Hematopoietic multipotent progenitor cell treated with erythropoietin and hydrocortisone succinate and interleukin-3 and kit ligand, for 17 days (in vitro differentiated cells): ENCODE data around the gene PDZK1IP1.
A peak's percentile ranks its signal among the peaks of the same experiment; 100 is the strongest.
"Not testable (repeated sequence)": the region's sequence is repeated elsewhere in the genome, so short reads cannot be mapped to it uniquely, and the experiment has no call there.

ENCODE experiments used
- DNase-seq: peaks from one replicate; pipeline ENCODE4 v3.0.0-alpha.2; 2015; ENCODE audit warnings: low spot score

PDZK1IP1 gene

GRCh38 chr1:47223921-47224675 lies 34.3 kb upstream of the PDZK1IP1 start:
- no peak for DNase-seq

- no peak for DNase-seq
Measured at GRCh38 chr1:47223174-47223920, 33.5 kb upstream of the PDZK1IP1 start.

DNA sequence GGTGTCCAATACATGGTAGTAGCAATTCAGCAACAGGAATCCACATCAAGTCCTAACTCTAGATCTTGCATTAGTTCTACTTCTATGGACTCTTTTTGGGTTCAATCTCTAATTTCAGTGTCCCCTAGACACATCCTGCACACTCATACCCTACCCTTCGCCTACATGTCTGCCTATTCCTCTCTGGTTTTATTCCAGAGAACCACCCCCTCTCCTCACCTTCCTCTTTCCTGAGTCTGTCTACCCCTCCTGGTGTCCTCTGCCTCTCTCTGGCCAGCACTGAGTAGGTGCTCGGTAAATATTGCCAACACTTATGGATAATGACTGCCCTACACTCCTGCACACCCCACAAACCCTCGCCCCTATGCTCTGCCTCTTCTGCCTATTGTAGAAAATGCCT lies 32.6 kb upstream of the PDZK1IP1 start:
- DNase-seq: no peak

DNA sequence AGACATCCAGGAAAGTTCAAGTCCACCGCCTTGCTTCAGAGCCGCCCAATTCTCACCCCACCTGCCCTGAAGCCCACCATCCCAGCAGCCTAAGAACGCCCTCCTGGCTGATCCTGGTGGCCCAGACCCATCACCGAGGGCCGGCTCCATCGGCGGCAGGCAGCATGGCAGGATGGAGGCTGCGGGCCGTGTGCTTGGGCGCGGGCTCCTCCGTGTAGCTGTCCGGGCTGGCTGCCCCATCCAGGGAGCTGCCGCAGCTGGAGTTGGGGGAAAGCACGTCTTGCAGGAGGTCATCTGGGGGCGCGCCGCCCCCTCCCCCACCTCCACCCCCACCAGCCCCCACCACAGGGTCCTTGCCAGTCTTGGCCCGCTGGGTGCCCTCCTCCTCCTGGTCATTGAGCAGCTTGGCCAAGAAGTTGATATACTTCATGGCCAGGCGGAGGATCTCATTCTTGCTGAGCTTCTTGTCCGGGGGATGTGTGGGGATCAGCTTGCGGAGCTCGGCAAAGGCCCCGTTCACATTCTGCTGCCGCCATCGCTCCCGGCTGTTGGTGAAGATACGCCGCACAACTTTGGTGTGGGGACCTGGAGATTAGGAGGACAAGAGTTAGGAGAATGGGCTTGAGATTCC lies 29.9 kb upstream of the PDZK1IP1 start:
- no peak for DNase-seq

DNA sequence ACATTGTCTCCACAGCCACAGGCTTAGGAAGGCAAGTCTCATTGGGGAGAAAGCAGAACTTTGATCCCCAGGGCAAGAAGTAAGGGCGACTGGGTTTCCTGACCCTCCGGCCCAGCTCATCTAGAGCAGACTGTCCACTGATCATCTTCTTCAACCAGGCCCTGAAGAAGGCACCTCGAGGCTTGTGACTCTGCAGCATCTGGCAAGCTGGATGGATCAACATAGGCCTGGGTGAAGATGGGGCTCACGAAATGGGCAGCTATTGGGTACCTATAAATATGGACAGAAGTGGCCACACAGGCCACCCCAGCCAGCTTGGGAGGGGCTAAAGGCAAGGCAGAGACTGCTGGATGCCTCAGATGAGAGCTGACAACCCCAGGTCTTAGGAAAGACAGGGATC lies 29.2 kb upstream of the PDZK1IP1 start:
- no peak for DNase-seq

DNA sequence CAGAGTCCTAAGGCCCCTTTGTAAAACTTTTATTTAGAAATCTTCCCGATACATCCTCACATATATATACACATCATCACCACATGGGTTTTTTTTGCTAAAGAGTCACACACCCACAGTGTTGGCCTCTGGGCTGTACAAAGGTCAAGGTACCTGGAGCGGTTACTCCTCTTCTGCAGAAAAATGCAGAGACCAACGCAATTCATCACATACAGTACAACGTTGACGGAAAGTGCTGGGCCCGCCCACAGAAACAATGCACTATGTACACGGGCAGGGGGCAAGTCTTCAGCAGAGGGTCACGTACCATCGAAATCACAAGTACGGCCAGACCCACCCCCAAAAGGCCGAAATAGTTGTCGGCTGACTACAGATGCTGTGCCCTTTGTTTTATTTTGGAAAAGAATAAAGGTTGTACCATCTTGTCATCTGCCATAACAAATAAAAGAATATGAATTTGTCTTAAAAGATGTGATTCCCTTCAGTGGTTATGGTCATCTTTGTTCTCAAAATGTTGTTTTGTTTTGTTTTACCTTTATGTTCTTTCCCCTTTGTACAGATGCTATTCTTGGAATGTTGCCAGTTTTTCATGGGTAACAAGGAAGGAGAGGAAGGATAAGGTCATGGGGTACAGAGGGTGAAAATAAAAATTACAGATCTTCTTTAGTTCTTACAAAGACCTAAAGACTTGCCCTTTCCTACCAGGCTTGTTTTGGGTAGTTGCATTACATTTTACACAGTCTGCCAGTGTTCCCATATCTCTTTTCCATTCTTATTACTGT lies 26.6 kb upstream of the PDZK1IP1 start:
- peak; percentile 53 for DNase-seq

- peak; percentile 48 for DNase-seq
Measured at GRCh38 chr1:47215713-47216112, 25.9 kb upstream of the PDZK1IP1 start.

DNA sequence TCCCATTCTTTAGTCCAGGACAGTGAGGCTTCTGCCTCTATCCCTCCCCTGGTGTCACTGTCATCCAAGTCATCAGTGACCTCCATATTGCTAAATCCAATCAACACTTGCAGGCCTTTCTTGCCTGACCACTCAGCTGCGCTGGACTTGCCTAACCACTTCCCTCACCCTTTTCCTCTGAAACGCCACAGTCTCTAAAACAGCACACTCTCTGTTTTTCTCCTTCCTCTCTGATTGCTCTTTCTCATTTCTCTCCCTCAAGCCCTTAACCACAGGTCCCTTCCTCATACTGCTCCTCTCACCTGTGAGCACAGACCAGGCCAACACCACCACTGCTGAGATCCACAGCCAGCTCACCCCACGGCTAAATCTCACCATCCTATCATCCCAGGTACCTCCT lies 24.7 kb upstream of the PDZK1IP1 start:
- peak; percentile 51 for DNase-seq

GRCh38 chr1:47213230-47213963 lies 23.6 kb upstream of the PDZK1IP1 start:
- DNase-seq: peak; percentile 74

DNA sequence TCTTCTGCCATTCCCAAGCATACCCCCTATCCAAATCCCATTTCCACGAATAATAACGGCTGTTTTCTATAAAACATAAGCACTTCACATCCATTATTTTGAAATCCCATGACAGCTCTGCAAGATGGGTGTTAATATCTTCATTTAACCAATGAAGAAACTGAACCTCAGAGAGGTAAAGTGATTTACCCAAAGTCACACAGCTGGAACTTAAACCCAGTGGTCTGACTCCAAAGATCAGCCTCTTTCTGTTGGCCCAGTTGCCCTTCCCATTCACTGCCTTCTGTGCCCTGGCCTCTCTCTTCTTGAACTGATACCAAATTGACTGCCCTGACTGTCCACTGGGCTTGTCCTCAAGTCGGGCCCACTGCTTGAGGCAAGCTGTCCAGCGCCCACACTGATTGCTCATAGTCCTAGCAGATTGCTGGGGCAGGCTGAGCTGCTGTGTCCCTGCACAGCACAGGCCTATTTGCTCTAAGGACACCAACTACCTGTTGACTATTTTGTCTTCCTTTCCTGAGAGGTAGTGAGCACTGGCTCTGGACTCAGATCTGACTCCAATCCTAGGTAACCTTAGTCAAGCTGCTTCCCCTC lies 22.9 kb upstream of the PDZK1IP1 start:
- no peak for DNase-seq

DNA sequence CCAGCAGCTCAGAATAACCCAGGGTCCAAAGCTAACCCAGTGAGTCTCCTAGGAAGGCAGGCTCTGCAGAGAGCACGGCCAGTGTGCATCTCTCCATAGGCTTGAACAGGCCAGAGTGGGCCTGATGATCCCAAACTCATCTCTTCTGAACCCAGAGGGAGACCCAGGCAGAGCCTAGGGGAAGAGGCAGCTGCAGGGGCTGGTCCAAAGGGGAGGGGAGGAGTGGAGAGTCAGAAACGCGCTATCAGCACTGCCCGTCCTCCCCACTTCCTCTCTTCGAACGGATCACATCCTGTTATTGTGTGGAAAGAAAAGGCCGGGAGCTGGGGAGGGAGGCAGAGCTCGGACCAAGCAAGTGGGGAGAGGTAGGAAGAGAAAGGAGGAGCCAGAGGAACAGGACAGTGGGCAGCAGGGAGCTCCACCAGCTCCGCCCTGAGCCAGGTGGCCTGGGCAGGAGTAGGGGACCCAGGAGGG lies 22.0 kb upstream of the PDZK1IP1 start:
- DNase-seq: no peak

GRCh38 chr1:47210666-47211065 lies 20.8 kb upstream of the PDZK1IP1 start:
- no peak for DNase-seq

GRCh38 chr1:47209725-47210325 lies 20.0 kb upstream of the PDZK1IP1 start:
- DNase-seq: no peak

- no peak for DNase-seq
Measured at GRCh38 chr1:47209091-47209490, 19.3 kb upstream of the PDZK1IP1 start.

GRCh38 chr1:47208374-47208850 lies 18.6 kb upstream of the PDZK1IP1 start:
- DNase-seq: no peak

DNA sequence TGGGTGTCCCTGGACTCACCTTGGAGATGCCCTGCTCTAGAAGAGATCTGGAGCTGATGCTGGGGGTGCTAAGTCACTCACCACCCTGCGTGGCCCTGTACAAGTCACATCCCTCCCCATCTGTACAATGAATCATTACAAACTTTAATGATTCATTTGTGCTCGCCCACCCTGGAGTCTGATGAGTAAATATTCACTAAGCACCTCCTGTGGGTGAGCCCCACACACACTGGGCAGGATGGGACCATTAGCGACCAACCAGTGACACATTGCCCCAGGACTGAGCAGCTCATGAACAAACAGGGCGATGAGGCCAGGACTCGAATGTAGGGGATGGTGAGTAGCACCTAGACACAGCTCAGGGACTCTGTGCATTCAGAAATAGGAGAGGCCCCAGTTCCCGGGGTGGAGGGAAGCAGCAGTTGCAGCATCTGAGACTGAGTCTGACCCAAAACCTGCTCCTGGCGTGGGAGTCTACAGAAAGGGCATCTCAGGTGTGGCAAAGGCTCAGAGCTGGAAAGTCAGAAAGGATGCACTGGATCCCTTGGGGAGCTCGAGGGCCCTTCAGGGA lies 18.1 kb upstream of the PDZK1IP1 start:
- peak; percentile 34 for DNase-seq

- DNase-seq: no peak
Measured at GRCh38 chr1:47205918-47206317, 16.1 kb upstream of the PDZK1IP1 start.

- DNase-seq: not testable (repeated sequence)
Measured at GRCh38 chr1:47203504-47203903, 13.7 kb upstream of the PDZK1IP1 start.

DNA sequence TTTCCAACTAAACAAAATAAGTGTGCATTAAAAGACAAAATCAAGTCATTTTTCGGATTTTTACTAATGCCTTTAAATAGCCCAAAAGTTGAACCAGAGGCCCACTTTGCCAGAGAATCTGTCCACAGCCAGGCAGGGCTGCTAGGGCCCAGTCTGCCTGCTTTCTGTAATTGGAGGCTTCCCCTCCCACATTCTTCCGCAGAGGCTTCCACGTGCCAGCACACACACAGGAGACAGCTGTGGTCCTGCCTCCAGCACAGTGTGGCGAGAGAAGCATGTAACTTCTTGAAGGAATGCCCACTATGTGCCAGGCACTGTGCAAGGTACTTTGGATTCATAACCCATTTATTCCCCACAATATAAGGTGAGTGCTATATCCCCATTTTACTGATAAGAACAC lies 11.3 kb upstream of the PDZK1IP1 start:
- DNase-seq: no peak

- no peak for DNase-seq
Measured at GRCh38 chr1:47198214-47198613, 8.4 kb upstream of the PDZK1IP1 start.
